CD4-positive, alpha-beta T cell treated with Interleukin-15 for 4 hours (primary cell): Measurements from ENCODE around the gene PRL.

Source experiments
- DNase-seq: peaks from one replicate; pipeline ENCODE4 v3.0.0-alpha.2; 2020; ENCODE audit warnings: low spot score

The PRL gene

DNA sequence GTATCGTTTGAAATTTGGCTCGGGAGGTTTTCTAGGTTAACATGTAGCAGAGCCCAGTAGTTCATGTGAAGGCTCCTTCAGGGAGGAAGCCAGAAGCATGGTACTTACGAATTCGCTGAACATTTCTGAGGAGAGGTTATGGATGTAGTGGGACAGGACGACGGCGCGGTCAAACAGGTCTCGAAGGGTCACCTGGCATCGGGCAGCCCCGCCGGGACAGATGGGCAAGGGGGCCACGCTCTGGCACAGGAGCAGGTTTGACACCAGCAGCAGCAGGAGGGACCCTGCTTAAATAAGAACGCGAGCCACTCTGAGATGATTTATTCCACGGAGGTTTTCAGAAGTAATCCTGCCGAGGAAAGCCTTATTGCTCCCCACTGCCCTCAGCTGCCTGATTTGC is 2.5 kb downstream of the PRL start:
- DNase-seq = no peak

DNA sequence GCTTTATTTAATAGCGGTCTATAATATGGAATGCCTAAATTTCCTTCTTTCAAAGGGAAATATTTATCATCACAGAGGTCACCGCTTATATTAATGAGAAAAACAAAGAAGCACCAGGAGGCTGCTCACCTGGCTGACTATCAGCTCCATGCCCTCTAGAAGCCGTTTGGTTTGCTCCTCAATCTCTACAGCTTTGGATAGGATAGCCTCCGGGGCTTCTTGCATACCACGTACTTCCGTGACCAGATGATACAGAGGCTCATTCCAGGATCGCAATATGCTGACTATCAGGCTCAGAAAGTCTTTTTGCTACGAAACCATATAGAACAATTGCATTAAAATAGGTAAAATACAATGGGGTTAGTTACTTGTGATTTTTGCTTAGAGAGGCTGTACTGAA is 6.8 kb downstream of the PRL start:
- DNase-seq = no peak

DNA sequence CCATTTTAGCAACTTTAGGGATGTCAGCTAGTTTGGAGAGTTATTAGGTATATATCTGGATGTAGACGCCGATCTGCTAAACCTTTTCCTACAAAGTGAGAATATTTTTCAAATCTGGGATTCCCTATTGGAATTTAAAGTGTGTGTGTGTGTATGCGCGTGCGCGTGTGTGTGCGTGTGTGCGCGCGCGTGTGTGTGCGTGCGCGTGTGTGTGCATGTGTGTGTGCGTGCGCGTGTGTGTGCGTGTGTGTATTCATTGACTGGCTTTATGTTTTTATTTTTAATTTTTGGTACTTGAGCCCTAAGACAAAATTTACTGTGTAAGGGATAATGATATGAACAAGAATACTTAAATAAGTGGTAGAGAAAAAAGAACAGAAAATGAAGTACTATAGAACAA is 8.1 kb downstream of the PRL start:
- DNase-seq = no peak

- DNase-seq = no peak
Observed at GRCh38 chr6:22284666-22285065, 12.2 kb downstream of the PRL start.

DNA sequence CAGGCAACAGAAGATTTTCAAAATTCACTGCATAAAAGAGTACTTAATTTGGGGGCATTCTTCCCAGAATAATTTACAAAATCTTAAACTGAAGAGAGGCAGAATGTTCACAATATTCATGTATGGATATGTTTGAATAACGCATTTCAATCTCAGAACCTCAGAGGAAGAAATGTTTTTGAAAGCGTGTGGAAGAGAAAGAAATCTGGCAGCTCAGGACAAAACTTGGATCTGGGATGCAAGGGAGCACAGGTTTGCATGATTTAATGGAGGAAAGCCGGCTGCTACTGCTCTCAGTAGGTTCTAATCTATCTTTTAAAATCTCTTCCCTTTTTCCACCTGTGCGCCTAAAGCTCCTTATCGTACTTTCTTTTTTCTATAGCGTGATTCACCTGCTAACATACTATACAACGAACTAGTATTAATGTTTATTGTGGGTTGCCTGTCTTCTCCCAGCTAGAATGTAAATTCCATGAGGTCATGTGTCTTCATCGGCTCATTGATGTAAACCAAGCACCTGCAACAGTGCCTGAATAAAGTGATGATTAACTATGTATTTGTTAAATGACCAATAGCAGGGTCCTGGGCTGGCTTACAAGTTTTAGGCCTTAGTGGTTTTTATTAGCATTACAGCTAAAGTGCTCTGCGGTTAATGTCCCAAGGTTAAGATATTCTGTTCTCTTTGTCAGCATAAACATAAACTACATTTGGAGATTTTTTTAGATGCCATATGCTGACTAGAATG is 15.3 kb downstream of the PRL start:
- no peak for DNase-seq

GRCh38 chr6:22279427-22279826 is 17.4 kb downstream of the PRL start:
- DNase-seq = no peak

- DNase-seq = no peak
Observed at GRCh38 chr6:22271081-22271480, 25.8 kb downstream of the PRL start.

DNA sequence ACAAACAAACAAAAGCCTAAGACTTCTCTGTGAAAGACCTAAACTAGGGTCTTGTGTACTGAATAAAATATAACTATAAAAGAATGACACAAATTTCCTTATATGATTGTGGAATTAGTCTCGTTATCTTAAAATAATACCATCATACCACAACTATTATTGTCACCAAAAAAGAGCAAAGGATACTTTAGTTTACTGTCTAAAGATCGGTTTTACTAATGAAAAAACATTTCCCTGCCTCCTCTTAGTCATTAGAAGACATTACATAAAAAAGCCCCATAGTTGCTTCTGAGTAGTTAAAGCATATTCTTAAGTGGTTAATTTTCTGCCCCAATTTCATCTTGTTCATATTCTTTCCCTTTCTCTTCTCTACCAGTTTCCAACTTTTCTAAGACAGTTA is 33.1 kb downstream of the PRL start:
- DNase-seq = no peak

DNA sequence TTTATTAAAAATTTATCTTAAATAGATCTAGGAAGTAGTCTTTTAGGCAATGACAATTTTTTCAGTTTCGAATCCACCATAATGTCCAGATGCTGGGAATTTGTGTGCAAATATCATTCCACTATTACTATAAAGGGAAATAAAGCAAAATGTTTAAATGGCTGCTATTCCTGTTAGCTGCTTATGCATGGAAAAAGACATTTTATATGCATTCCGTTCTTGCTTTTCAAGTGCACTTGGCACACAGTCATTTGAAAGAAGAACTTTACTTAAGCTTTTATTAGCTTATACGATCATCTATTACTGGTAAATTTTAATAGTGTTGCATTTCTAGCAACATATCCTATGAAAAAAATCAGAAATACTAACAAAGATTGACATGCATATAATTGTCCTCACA is 42.0 kb downstream of the PRL start:
- no peak for DNase-seq

GRCh38 chr6:22253955-22254655 is 42.7 kb downstream of the PRL start:
- no peak for DNase-seq

- DNase-seq = no peak
Observed at GRCh38 chr6:22251348-22251747, 45.5 kb downstream of the PRL start.

DNA sequence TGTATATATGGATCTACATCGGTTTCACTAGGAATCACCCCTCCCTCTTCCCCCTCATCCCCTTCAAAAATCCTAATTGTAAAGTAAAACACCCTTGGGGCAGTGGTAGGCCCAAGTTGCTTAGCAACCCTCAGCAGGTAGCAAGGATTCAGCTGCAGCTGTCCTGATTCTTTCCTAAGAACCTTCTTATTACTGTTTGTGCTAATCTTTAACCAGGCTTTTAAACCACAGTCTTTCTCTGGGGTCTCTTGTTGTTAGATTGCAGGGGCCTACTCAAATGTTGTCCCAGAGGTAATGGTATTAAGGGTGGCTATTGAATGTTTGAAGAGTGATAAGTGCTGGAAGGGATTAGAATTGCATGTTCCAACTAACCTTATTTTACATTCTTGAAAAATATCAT is 46.4 kb downstream of the PRL start:
- no peak for DNase-seq

- no peak for DNase-seq
Observed at GRCh38 chr6:22249711-22250350, 47.0 kb downstream of the PRL start.

- DNase-seq = no peak
Observed at GRCh38 chr6:22248513-22249308, 48.1 kb downstream of the PRL start.

- DNase-seq = no peak
Observed at GRCh38 chr6:22247916-22248482, 48.8 kb downstream of the PRL start.

GRCh38 chr6:22240025-22240424 is 56.8 kb downstream of the PRL start:
- DNase-seq = no peak

DNA sequence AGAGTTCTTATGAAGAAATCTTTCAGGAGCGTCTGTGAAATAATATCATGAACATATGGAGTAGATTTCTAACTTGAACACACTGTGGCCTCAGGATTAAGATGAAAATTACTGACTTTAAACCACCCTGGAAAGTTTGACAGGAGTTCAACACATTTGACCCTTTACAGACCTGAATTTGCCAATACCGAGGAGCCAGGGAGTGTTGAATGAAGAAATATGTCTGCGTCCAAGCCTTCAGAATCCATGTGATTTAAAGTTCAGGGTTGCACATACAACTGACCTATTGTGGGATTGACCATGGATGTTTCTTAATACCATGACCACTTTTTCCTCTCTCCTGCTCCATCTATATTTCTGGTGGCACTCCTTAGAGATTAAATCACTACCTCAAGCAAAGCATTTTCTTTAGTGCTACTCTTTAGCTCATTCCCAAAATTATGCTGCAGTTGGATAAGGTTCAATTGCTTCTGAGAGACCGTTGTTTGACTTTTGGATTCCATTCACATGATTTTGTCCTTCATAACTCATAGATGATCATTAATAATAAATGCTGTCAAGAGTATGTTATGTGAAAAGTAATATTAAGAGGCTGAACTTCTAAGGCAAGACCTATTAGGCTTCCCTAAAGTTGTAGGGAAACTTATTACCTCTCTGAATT is 57.4 kb downstream of the PRL start:
- no peak for DNase-seq

DNA sequence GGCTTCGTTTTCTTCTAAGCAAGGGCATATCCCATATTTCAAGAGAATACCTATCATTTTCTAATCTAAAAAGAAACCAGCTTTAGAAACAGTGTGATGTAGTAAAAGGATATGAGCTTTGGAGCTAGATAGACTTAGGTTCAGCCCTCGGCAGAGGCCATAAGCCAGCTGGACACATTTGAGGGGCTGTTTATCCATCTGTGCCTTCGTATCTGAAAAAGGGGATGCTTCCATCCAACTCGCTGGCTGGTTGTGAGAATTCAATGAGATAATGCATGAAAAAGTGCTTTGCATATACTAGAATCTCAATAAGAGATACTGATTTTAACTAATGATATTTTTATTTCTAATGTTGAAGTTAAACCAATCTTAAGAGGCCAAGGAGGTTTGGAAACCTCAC is 58.0 kb downstream of the PRL start:
- no peak for DNase-seq

- DNase-seq = no peak
Observed at GRCh38 chr6:22237526-22237925, 59.3 kb downstream of the PRL start.
